EH (cell line): Measurements from ENCODE around the gene ASPM.
A peak's percentile ranks its signal among the peaks of the same experiment; 100 is the strongest.
"Not testable (repeated sequence)": the region's sequence is repeated elsewhere in the genome, so short reads cannot be mapped to it uniquely, and the experiment has no call there.

ENCODE experiments used
- DNase-seq: peaks from one replicate; pipeline ENCODE4 v3.0.0-alpha.2; 2015; ENCODE audit warnings: low read depth

Gene ASPM

GRCh38 chr1:197145446-197146024 lies 934 bp downstream of the ASPM start:
- DNase-seq, result no peak

GRCh38 chr1:197144570-197145325 lies 1.7 kb downstream of the ASPM start:
- peak; percentile 68 for DNase-seq

GRCh38 chr1:197143276-197143675 lies 3.2 kb downstream of the ASPM start:
- no peak for DNase-seq

GRCh38 chr1:197141575-197141974 lies 4.9 kb downstream of the ASPM start:
- DNase-seq, result no peak

- DNase-seq, result peak; percentile 53
Observed at GRCh38 chr1:197140121-197140520, 6.3 kb downstream of the ASPM start.

GRCh38 chr1:197139169-197139568 lies 7.3 kb downstream of the ASPM start:
- DNase-seq, result no peak

- DNase-seq, result no peak
Observed at GRCh38 chr1:197137322-197137721, 9.1 kb downstream of the ASPM start.

- DNase-seq, result peak; percentile 73
Observed at GRCh38 chr1:197130677-197131304, 15.7 kb downstream of the ASPM start.

GRCh38 chr1:197129698-197130097 lies 16.8 kb downstream of the ASPM start:
- DNase-seq, result no peak

- DNase-seq, result peak; percentile 73
Observed at GRCh38 chr1:197127246-197127912, 19.1 kb downstream of the ASPM start.

- no peak for DNase-seq
Observed at GRCh38 chr1:197126691-197127090, 19.8 kb downstream of the ASPM start.

- DNase-seq, result no peak
Observed at GRCh38 chr1:197124376-197124775, 22.1 kb downstream of the ASPM start.

- peak; percentile 21 for DNase-seq
Observed at GRCh38 chr1:197116156-197116555, 30.3 kb downstream of the ASPM start.

GRCh38 chr1:197106869-197107268 lies 39.6 kb downstream of the ASPM start:
- DNase-seq, result peak; percentile 6

- peak; percentile 15 for DNase-seq
Observed at GRCh38 chr1:197103300-197103699, 43.2 kb downstream of the ASPM start.

GRCh38 chr1:197101978-197102377 lies 44.5 kb downstream of the ASPM start:
- DNase-seq, result no peak

GRCh38 chr1:197100677-197101076 lies 45.8 kb downstream of the ASPM start:
- no peak for DNase-seq

- no peak for DNase-seq
Observed at GRCh38 chr1:197099444-197099843, 47.0 kb downstream of the ASPM start.

GRCh38 chr1:197096971-197097370 lies 49.5 kb downstream of the ASPM start:
- not testable (repeated sequence) for DNase-seq

GRCh38 chr1:197096137-197096536 lies 50.3 kb downstream of the ASPM start:
- no peak for DNase-seq

- no peak for DNase-seq
Observed at GRCh38 chr1:197093226-197093885, 53.1 kb downstream of the ASPM start.

GRCh38 chr1:197092491-197093023 lies 53.9 kb downstream of the ASPM start:
- peak; percentile 9 for DNase-seq
